ENCODE data around the gene EID3.

The EID3 gene

GRCh38 chr12:104340925-104341611 lies 37.5 kb downstream of the EID3 start:
- DNase-seq, result no peak

- DNase-seq, result no peak
Measured at GRCh38 chr12:104342147-104342546, 38.6 kb downstream of the EID3 start.

- DNase-seq, result no peak
Measured at GRCh38 chr12:104342635-104343249, 39.2 kb downstream of the EID3 start.

GRCh38 chr12:104344682-104345081 lies 41.1 kb downstream of the EID3 start:
- no peak for DNase-seq

- no peak for DNase-seq
Measured at GRCh38 chr12:104345234-104346066, 41.9 kb downstream of the EID3 start.

- DNase-seq, result no peak
Measured at GRCh38 chr12:104347374-104348075, 44.0 kb downstream of the EID3 start.

- no peak for DNase-seq
Measured at GRCh38 chr12:104348283-104348993, 44.9 kb downstream of the EID3 start.

- no peak for DNase-seq
Measured at GRCh38 chr12:104348994-104349494, 45.5 kb downstream of the EID3 start.

GRCh38 chr12:104350211-104351056 lies 46.9 kb downstream of the EID3 start:
- no peak for DNase-seq

GRCh38 chr12:104351057-104351983 lies 47.8 kb downstream of the EID3 start:
- DNase-seq, result no peak

- no peak for DNase-seq
Measured at GRCh38 chr12:104352106-104352713, 48.7 kb downstream of the EID3 start.

- DNase-seq, result no peak
Measured at GRCh38 chr12:104353012-104353981, 49.8 kb downstream of the EID3 start.

GRCh38 chr12:104354167-104354867 lies 50.8 kb downstream of the EID3 start:
- DNase-seq, result no peak

Measured in Kasumi-1 (cell line).